Colonic mucosa (tissue), 4 donors: ENCODE results near the gene CREB1. TPM values are rescaled to one million over a fixed set of nuclear protein-coding genes. Genes with fewer than 3 reads are reported as not detected.

Experiments used
- DNase-seq: peaks from one replicate; pipeline ENCODE4 v3.0.0-alpha.2; 2020
- H3K27ac ChIP-seq: fragments of 200-600 bp; one replicate; pipeline ENCODE4 v1.8.0; 2021
- H3K27me3 ChIP-seq: fragments of 200-600 bp; one replicate; pipeline ENCODE4 v1.8.0; 2021
- H3K36me3 ChIP-seq: fragments of 200-600 bp; one replicate; pipeline ENCODE4 v1.8.0; 2021
- H3K4me1 ChIP-seq: fragments of 200-600 bp; one replicate; pipeline ENCODE4 v1.8.0; 2021; ENCODE audit warnings: mild to moderate bottlenecking
- H3K4me3 ChIP-seq: fragments of 200-600 bp; one replicate; pipeline ENCODE4 v1.8.0; 2021
- H3K9ac ChIP-seq, 2 donors: one replicate each; pipeline ENCODE4 v1.7.0; 2013; ENCODE audit warnings: control low read depth in 2 of 2, low read depth in 2 of 2, low read length in 2 of 2
- H3K9me3 ChIP-seq: fragments of 200-600 bp; one replicate; pipeline ENCODE4 v1.8.0; 2021
- CTCF ChIP-seq: fragments of 200-600 bp; IDR thresholded peaks from one replicate; pipeline ENCODE4 v1.8.0; 2022; ENCODE audit warnings: antibody characterized with exemption, mild to moderate bottlenecking
- intact Hi-C: fragments of 100-400 bp; cut with DNase I; formaldehyde crosslinking; loops from one replicate; pipeline ENCODE4 v1.14.1; 2022
- total RNA-seq, 2 donors: library from RNA; stranded (reverse); fragmentation: NEBNext Ultra II Directional in 1 of 2; extraction: Animal tissue kit (Norgen Biotek cat#: 25700) in 1 of 2; gene quantifications; one replicate each; pipeline ENCODE4 v1.2.1, GENCODE V29; 2021
- donor health status: healthy.
- donor health status: DM: no; HTN: no; CAD: no.
- donor health status: DM: no; HTN: no; CAD: no.

CREB1 gene
- total RNA-seq, 2 donors from 2014 or later = 46.0 to 55.4 TPM

GRCh38 chr2:207531032-207531952 is 1.5 kb downstream of the CREB1 start:
- peak overlapping the region; percentile 44 for H3K4me3 ChIP-seq
- no peak for TF ChIP-seq CTCF
- intact Hi-C loops = loop anchor here (5.0 to 10.0 kb wide), 2 partner anchors 91 to 204 kb away; no protein-coding TSS in a partner anchor
- no peaks in the 10 kb centered on the region for H3K9me3 ChIP-seq
- DNase-seq = no peak
- no peaks in the 10 kb centered on the region for H3K27me3 ChIP-seq
- peaks cover 17% of the 10 kb centered on the region for H3K4me1 ChIP-seq
- peak overlapping the region; percentile 75 to 80 for H3K9ac ChIP-seq
- peak overlapping the region; percentile 84 for H3K27ac ChIP-seq
- H3K36me3 ChIP-seq = no peaks in the 10 kb centered on the region

- Histone ChIP-seq H3K9me3 (no peaks in the 10 kb centered on the region), H3K4me1 (peaks cover 23% of the 10 kb centered on the region), H3K4me3 (no peak overlapping the region), H3K9ac (no peak overlapping the region), H3K27ac (no peak overlapping the region), H3K36me3 (no peaks in the 10 kb centered on the region), H3K27me3 (no peaks in the 10 kb centered on the region)
- intact Hi-C loops = loop anchor here (5.0 to 10.0 kb wide), 2 partner anchors 90 to 202 kb away; no protein-coding TSS in a partner anchor
- no peak for TF ChIP-seq CTCF
- no peak for DNase-seq
Measured at GRCh38 chr2:207532676-207533075, 2.9 kb downstream of the CREB1 start.

- Histone ChIP-seq H3K36me3 (no peaks in the 10 kb centered on the region), H3K4me3 (no peak overlapping the region), H3K9ac (peak overlapping the region in 1 of 2 donors; percentile 34), H3K27ac (peak overlapping the region; percentile 12), H3K4me1 (peaks cover 23% of the 10 kb centered on the region), H3K27me3 (no peaks in the 10 kb centered on the region), H3K9me3 (no peaks in the 10 kb centered on the region)
- TF ChIP-seq CTCF = no peak
- no peak for DNase-seq
- intact Hi-C loops = loop anchor here (5.0 to 10.0 kb wide), 2 partner anchors 89 to 201 kb away; no protein-coding TSS in a partner anchor
Measured at GRCh38 chr2:207533461-207534008, 3.8 kb downstream of the CREB1 start.

GRCh38 chr2:207534417-207534816 is 4.7 kb downstream of the CREB1 start:
- Histone ChIP-seq H3K27me3 (no peaks in the 10 kb centered on the region), H3K4me3 (no peak overlapping the region), H3K27ac (no peak overlapping the region), H3K4me1 (peaks cover 23% of the 10 kb centered on the region), H3K9me3 (no peaks in the 10 kb centered on the region), H3K9ac (no peak overlapping the region), H3K36me3 (no peaks in the 10 kb centered on the region)
- no peak for TF ChIP-seq CTCF
- intact Hi-C loops = loop anchor here (5.0 to 10.0 kb wide), 2 partner anchors 88 to 200 kb away; no protein-coding TSS in a partner anchor
- no peak for DNase-seq

- no peak for DNase-seq
- intact Hi-C loops = loop anchor here (10.0 kb wide), 1 partner anchor 195 kb away; no protein-coding TSS in a partner anchor
Measured at GRCh38 chr2:207539470-207539869, 9.7 kb downstream of the CREB1 start.

More at GRCh38 chr2:207539470-207539869, 9.7 kb downstream of the CREB1 start:
- no peaks in the 10 kb centered on the region for H3K9me3 ChIP-seq
- H3K4me3 ChIP-seq = no peak overlapping the region
- H3K36me3 ChIP-seq = no peaks in the 10 kb centered on the region
- no peak overlapping the region for H3K27ac ChIP-seq
- H3K27me3 ChIP-seq = no peaks in the 10 kb centered on the region
- peaks cover 8% of the 10 kb centered on the region for H3K4me1 ChIP-seq
- H3K9ac ChIP-seq = no peak overlapping the region
- no peak for TF ChIP-seq CTCF
